K562 (cell line): ENCODE measurements around the gene CCDC187. TPM values are rescaled to one million over a fixed set of nuclear protein-coding genes. Genes with fewer than 3 reads are reported as not detected.

Experiments used
- ATAC-seq: fragments of 200-7000 bp; cut with Tn5 transposase; 3 replicates; pipeline ENCODE4 v1.9.1; 2020; ENCODE audit warnings: moderate library complexity
- BruUV-seq: library from RNA; stranded (reverse); fragments of 400-500 nt; replicated peaks from 2 replicates; lab custom pipeline; 2021; lab: Mats Ljungman, UMichigan
- CTCF ChIA-PET: fragments of 300-600 bp; formaldehyde crosslinking; extraction: SDS; loops from one replicate; lab custom pipeline; 2021; ENCODE audit warnings: low intra/inter-chr PET ratio; lab: Yijun Ruan, JAX
- POLR2A ChIA-PET: fragments of 300-600, 350-650 bp; sonication (Branson Sonifier 250); formaldehyde crosslinking; extraction: SDS; loops from one replicate; lab custom pipeline; 2021; ENCODE audit warnings: antibody characterized with exemption, inconsistent platforms; lab: Yijun Ruan, JAX
- DNase-seq, 4 experiments: peaks; one replicate each; pipeline versions ENCODE4 v3.0.0 to v3.0.0-alpha.2; 2011 to 2018; ENCODE audit warnings: low spot score in 3 of 4, mixed read lengths in 3 of 4; ENCODE audit errors: extremely low read depth in 1 of 4
- FAIRE-seq: peaks from 2 replicates; lab custom pipeline; 2011; peaks lifted over from hg19 to GRCh38; lab: Jason Lieb, UNC
- H2AFZ ChIP-seq: 2 replicates; pipeline ENCODE4 v1.6.0; 2011; ENCODE audit warnings: low read depth, low read length, control low read depth, inconsistent platforms
- H3K27ac ChIP-seq: fragments of 200-600 bp; 3 replicates; pipeline ENCODE4 v1.8.0; 2011; ENCODE audit warnings: low read depth, mild to moderate bottlenecking, control low read depth, inconsistent platforms, low read length, moderate library complexity, mixed read lengths; ENCODE audit errors: extremely low read depth
- H3K27me3 ChIP-seq, 2 experiments: fragments of 300-600 bp in 1 of 2; 2 replicates in 1 of 2; 3 replicates in 1 of 2; pipeline versions ENCODE4 v1.6.0 to v1.8.0; 2011; ENCODE audit warnings: inconsistent platforms in 2 of 2, low read length in 2 of 2, mild to moderate bottlenecking in 1 of 2, mixed read lengths in 1 of 2, moderate library complexity in 1 of 2; ENCODE audit not compliant: control insufficient read depth in 2 of 2, insufficient read depth in 2 of 2
- H3K36me3 ChIP-seq: fragments of 300-600 bp; 3 replicates; pipeline ENCODE4 v1.8.0; 2011; ENCODE audit warnings: mild to moderate bottlenecking, low read length, inconsistent platforms; ENCODE audit not compliant: control insufficient read depth, insufficient read depth
- H3K4me1 ChIP-seq, 2 experiments: fragments of 200-600 bp in 1 of 2; replicated peaks in 1 of 2; 2 replicates in 1 of 2; 3 replicates in 1 of 2; pipeline versions ENCODE4 v1.5.1 to v1.8.0; 2011; ENCODE audit warnings: inconsistent platforms in 2 of 2, low read length in 2 of 2, mild to moderate bottlenecking in 1 of 2, mixed read lengths in 1 of 2, moderate library complexity in 1 of 2; ENCODE audit not compliant: control insufficient read depth in 2 of 2, insufficient read depth in 2 of 2
- H3K4me2 ChIP-seq: 2 replicates; pipeline ENCODE4 v1.6.1; 2011; ENCODE audit warnings: low read length, control low read depth, inconsistent platforms, mixed read lengths; ENCODE audit not compliant: insufficient read depth
- H3K4me3 ChIP-seq: fragments of 200-600 bp; sonication (generic), shearing (Covaris generic); 2 replicates; pipeline ENCODE4 v1.5.1; 2016; ENCODE audit warnings: control low read depth, inconsistent platforms
- H3K79me2 ChIP-seq: fragments of 200-600 bp; 3 replicates; pipeline ENCODE4 v1.8.0; 2011; ENCODE audit warnings: low read length, inconsistent platforms; ENCODE audit not compliant: control insufficient read depth, insufficient read depth
- H3K9ac ChIP-seq, 2 experiments: 2 replicates each; pipeline versions ENCODE4 v1.6.0 to v1.6.1; 2011; ENCODE audit warnings: low read depth in 2 of 2, low read length in 2 of 2, control low read depth in 1 of 2, inconsistent platforms in 1 of 2, mild to moderate bottlenecking in 1 of 2, mixed read lengths in 1 of 2; ENCODE audit not compliant: insufficient read depth in 1 of 2
- H3K9me1 ChIP-seq: one replicate; pipeline ENCODE4 v1.6.0; 2011; ENCODE audit warnings: inconsistent platforms, mild to moderate bottlenecking, low read length, moderate library complexity; ENCODE audit not compliant: control insufficient read depth, insufficient read depth
- H3K9me3 ChIP-seq: replicated peaks from 2 replicates; pipeline ENCODE4 v1.5.1; 2011; ENCODE audit warnings: low read depth, low read length, inconsistent platforms; ENCODE audit not compliant: control insufficient read depth, insufficient read depth
- H4K20me1 ChIP-seq: replicated peaks from 2 replicates; pipeline ENCODE4 v1.6.1; 2011; ENCODE audit warnings: low read length, inconsistent platforms, mixed read lengths; ENCODE audit not compliant: control insufficient read depth, insufficient read depth
- USF1 ChIP-seq: sonication (generic); formaldehyde crosslinking; IDR thresholded peaks from 2 replicates; pipeline ENCODE4 v1.9.0; 2022; ENCODE audit warnings: mild to moderate bottlenecking, missing genetic modification reagents
- ZBTB43 ChIP-seq: sonication (generic); formaldehyde crosslinking; IDR thresholded peaks from 2 replicates; pipeline ENCODE4 v1.8.0; 2023; ENCODE audit warnings: mild to moderate bottlenecking, missing genetic modification reagents
- ZNF134 ChIP-seq: fragments of 250-450 bp; sonication (Bioruptor Pico); conservative IDR thresholded peaks from 2 replicates; pipeline ENCODE4 v1.4.0; 2020
- WGBS: fragments of 100-300 bp; shearing (Covaris generic); methylation state at CpG from one replicate; pipeline ENCODE4 v1.1.6; 2016; ENCODE audit warnings: low coverage, mixed read lengths; ENCODE audit not compliant: insufficient coverage; ENCODE audit errors: missing lambda C conversion rate; 5-methylcytosine and 5-hydroxymethylcytosine counted together
- in situ Hi-C: fragments of 300-500 bp; cut with MboI; formaldehyde crosslinking; loops from 4 replicates; pipeline ENCODE4 v1.15.0; 2018; ENCODE audit warnings: inconsistent platforms, mixed read lengths
- intact Hi-C: fragments of 100-400 bp; cut with micrococcal nuclease; formaldehyde crosslinking; loops from 2 replicates; pipeline ENCODE4 v1.14.2; 2022
- polyA plus RNA-seq, 8 experiments: library from polyadenylated mRNA; depleted of rRNA in 4 of 8; stranded (reverse) in 5 of 8; unstranded in 3 of 8; fragments of >200 nt; fragmentation: Nextera tagmentation in 2 of 8; fragmentation: Illumina TruSeq in 1 of 8; extraction: Ambion mirVana in 2 of 8; extraction: Trizol in 1 of 8; gene quantifications; 2 replicates each; pipeline versions ENCODE4 v1.2.1 to v1.2.3, GENCODE V29; 2011 to 2014; ENCODE audit warnings: inconsistent platforms in 1 of 8, missing spikeins in 1 of 8
- total RNA-seq, 7 experiments: library from RNA; depleted of rRNA in 6 of 7; stranded (reverse); fragments of >200 nt in 6 of 7; fragmentation: Illumina TruSeq in 2 of 7; extraction: Trizol in 2 of 7; gene quantifications; 2 replicates each; pipeline versions ENCODE4 v1.2.1 to v1.2.3, GENCODE V29; 2011 to 2021; ENCODE audit warnings: low replicate concordance in 1 of 7

Gene CCDC187
- total and polyA plus RNA-seq, 9 of the 15 experiments (the other 6 are each of a cell fraction or from before 2014, with no cell fraction given) = not detected

GRCh38 chr9:136293476-136294077, 10.3 kb downstream of the CCDC187 start:
- Histone ChIP-seq H4K20me1 (peaks cover 4% of the 10 kb centered on the region), H3K4me3 (no peak overlapping the region), H3K27ac (no peak overlapping the region; the same call in 2 of the 3 replicates), H3K27me3 (peaks cover 13 to 52% of the 10 kb centered on the region in 2 experiments), H2AFZ (no peak overlapping the region), H3K9me3 (peaks cover 13% of the 10 kb centered on the region), H3K4me1 (peaks cover 0 to 56% of the 10 kb centered on the region in 2 experiments; a peak in 2 of 5 replicates), H3K9me1 (no peaks in the 10 kb centered on the region), H3K4me2 (no peak overlapping the region), H3K9ac (no peak overlapping the region), H3K79me2 (no peaks in the 10 kb centered on the region), H3K36me3 (no peaks in the 10 kb centered on the region)
- no TSS peak for BruUV-seq
- intact Hi-C loops = no loop called here
- DNase-seq (no peak), FAIRE-seq (no peak), ATAC-seq (no peak)
- peak; percentile 99 for TF ChIP-seq ZBTB43 (CRISPR knock-in tag)
- 0 out of 2 replicates have a peak, but pooled peaks have one; percentile 24 for TF ChIP-seq USF1 (CRISPR knock-in tag)
- no peak for TF ChIP-seq ZNF134 (CRISPR knock-in tag)
- in situ Hi-C loops = no loop called here
- ChIA-PET POLR2A (no interaction called here), CTCF (no interaction called here)
- WGBS = 32% methylated on average over 13 of the region's 14 CpGs
